ENCODE measurements around the gene S100A12.

DNA sequence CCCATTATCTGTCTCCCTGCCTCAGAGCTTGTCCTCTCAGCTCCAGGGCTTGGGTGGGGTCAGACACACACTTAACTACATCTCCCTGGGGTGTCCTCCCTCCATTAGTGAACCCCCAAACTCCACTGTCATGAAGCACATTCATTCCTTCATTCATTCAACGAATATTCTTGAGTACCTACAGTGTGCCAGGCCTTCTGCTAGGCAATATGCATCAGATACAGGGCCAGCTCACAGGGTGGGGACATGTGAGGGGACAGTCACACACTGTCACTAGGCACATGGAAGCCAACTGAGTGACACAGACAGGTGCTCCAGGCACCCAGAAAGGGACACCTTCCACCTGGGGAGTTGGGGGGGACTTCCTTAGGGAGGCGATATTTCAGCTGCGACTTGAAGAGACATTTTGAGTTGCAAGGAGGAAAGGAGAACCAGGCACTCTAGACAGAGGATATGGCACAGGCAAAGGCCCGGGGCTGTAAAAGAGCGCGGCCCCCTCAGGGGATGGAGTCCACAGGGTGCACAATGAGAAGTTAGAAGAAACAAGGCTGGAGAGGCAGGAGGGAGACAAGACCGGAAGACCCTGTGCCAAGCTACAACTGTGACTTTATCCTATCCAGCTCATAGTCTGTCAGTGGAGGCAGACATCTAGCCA lies 24.1 kb upstream of the S100A12 start:
- TF ChIP-seq SUZ12 (IDR thresholded peaks at IDR 0.05; ENCODE audit: extremely low read depth, insufficient read depth, insufficient read length) (no peak), ZNF274 (IDR thresholded peaks at IDR 0.05; ENCODE audit: low read depth, low read length) (no peak), YY1 (IDR thresholded peaks at IDR 0.05; ENCODE audit: insufficient read depth, insufficient read length) (no peak)
